Gastrocnemius medialis (tissue), 4 donors: Measurements from ENCODE around the gene RBPJ. TPM values are rescaled to one million over a fixed set of nuclear protein-coding genes. Genes with fewer than 3 reads are reported as not detected.
"Not testable (repeated sequence)": the region's sequence is repeated elsewhere in the genome, so short reads cannot be mapped to it uniquely, and the experiment has no call there.

Source experiments
- ATAC-seq, 2 donors: fragments of 150-250 bp; one replicate each; pipeline ENCODE4 v1.9.1; 2016
- DNase-seq, 2 donors: peaks; one replicate each; pipeline ENCODE4 v3.0.0-alpha.2; 2019
- H3K27ac ChIP-seq, 4 donors: fragments of 200-600 bp; sonication (generic); 1 replicate in 1 of 4; 2 replicates in 3 of 4; pipeline ENCODE4 v1.5.1; 2016 to 2018; ENCODE audit warnings: mild to moderate bottlenecking in 2 of 4, moderate library complexity in 1 of 4
- H3K27me3 ChIP-seq, 3 donors: fragments of 200-600 bp; sonication (generic) in 2 of 3; 1 replicate in 1 of 3; 2 replicates in 2 of 3; pipeline versions ENCODE4 v1.5.1 to v1.6.0; 2016 to 2019; ENCODE audit warnings: mild to moderate bottlenecking in 1 of 3, moderate library complexity in 1 of 3
- H3K36me3 ChIP-seq, 2 donors: fragments of 200-600 bp; sonication (generic) in 1 of 2; one replicate each; pipeline ENCODE4 v1.5.1; 2017 to 2018
- H3K4me1 ChIP-seq, 2 donors: fragments of 200-600 bp; sonication (generic) in 1 of 2; one replicate each; pipeline ENCODE4 v1.5.1; 2016 to 2017; ENCODE audit warnings: mild to moderate bottlenecking in 2 of 2
- H3K4me3 ChIP-seq, 4 donors: fragments of 200-600 bp; sonication (generic) in 3 of 4; 1 replicate in 1 of 4; 2 replicates in 3 of 4; pipeline ENCODE4 v1.5.1; 2016 to 2019; ENCODE audit warnings: mild to moderate bottlenecking in 2 of 4
- H3K9me3 ChIP-seq, 3 donors: fragments of 200-600 bp; sonication (generic) in 2 of 3; 1 replicate in 1 of 3; 2 replicates in 2 of 3; pipeline ENCODE4 v1.5.1; 2016 to 2019
- POLR2A ChIP-seq, 2 donors: fragments of 450-650 bp; IDR thresholded peaks; one replicate each; pipeline ENCODE4 v1.6.1; 2017; ENCODE audit warnings: antibody characterized with exemption in 2 of 2, mild to moderate bottlenecking in 2 of 2, moderate library complexity in 2 of 2
- in situ Hi-C, 4 donors: fragments of 200-750 bp; cut with MboI; loops; one replicate each; pipeline versions ENCODE4 v1.15.0 to v1.8.0; 2017; ENCODE audit warnings: low sequenced_read_pairs in 4 of 4
- intact Hi-C: fragments of 100-400 bp; cut with DNase I; formaldehyde crosslinking; loops from one replicate; pipeline ENCODE4 v1.15.1; 2023; ENCODE audit warnings: low total_unique reads
- total RNA-seq, 4 donors: library from RNA; depleted of rRNA; stranded (reverse); fragments of >200 nt; gene quantifications; one replicate each; pipeline versions ENCODE4 v1.1.0 to v1.2.3, GENCODE V29; 2016
- TF ChIP-seq, protein P1 (sequence below), 5 experiments: fragments of 450-650 bp in 3 of 5; fragments of 200-600 bp in 2 of 5; sonication (generic) in 2 of 5; IDR thresholded peaks in 4 of 5; conservative IDR thresholded peaks in 1 of 5; 1 replicate in 4 of 5; 2 replicates in 1 of 5; pipeline ENCODE4 v1.5.1; 2016 to 2019; ENCODE audit warnings: antibody characterized with exemption in 5 of 5, mild to moderate bottlenecking in 3 of 5, moderate library complexity in 3 of 5

RBPJ gene
- total RNA-seq, 4 donors from 2014 or later, result 22.8 to 73.3 (median 37.1) TPM

- Histone ChIP-seq H3K4me1 (no peaks in the 10 kb centered on the region), H3K27ac (no peak overlapping the region), H3K27me3 (no peaks in the 10 kb centered on the region), H3K36me3 (peaks cover 0 to 4% of the 10 kb centered on the region in 2 donors), H3K4me3 (no peak overlapping the region), H3K9me3 (no peaks in the 10 kb centered on the region)
- DNase-seq, result no peak
- no peak for ATAC-seq
- in situ Hi-C loops (loop anchor here in 1 of 4 donors (10.0 kb wide), 1 partner anchor 62 kb away; no protein-coding TSS in a partner anchor), intact Hi-C loops (no loop called here)
- no peak for TF ChIP-seq POLR2A (IDR thresholded peaks at IDR 0.05)
- TF ChIP-seq, protein P1, sequence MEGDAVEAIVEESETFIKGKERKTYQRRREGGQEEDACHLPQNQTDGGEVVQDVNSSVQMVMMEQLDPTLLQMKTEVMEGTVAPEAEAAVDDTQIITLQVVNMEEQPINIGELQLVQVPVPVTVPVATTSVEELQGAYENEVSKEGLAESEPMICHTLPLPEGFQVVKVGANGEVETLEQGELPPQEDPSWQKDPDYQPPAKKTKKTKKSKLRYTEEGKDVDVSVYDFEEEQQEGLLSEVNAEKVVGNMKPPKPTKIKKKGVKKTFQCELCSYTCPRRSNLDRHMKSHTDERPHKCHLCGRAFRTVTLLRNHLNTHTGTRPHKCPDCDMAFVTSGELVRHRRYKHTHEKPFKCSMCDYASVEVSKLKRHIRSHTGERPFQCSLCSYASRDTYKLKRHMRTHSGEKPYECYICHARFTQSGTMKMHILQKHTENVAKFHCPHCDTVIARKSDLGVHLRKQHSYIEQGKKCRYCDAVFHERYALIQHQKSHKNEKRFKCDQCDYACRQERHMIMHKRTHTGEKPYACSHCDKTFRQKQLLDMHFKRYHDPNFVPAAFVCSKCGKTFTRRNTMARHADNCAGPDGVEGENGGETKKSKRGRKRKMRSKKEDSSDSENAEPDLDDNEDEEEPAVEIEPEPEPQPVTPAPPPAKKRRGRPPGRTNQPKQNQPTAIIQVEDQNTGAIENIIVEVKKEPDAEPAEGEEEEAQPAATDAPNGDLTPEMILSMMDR (IDR thresholded peaks at IDR 0.05 in 4 of 5, conservative IDR thresholded peaks at IDR 0.05 in 1 of 5), result no peak
Measured at GRCh38 chr4:26397086-26397485, 76.3 kb downstream of the RBPJ start.

- Histone ChIP-seq H3K4me3 (no peak overlapping the region), H3K36me3 (no peaks in the 10 kb centered on the region), H3K27ac (no peak overlapping the region), H3K9me3 (no peaks in the 10 kb centered on the region), H3K4me1 (peaks cover 8 to 12% of the 10 kb centered on the region in 2 donors), H3K27me3 (no peaks in the 10 kb centered on the region)
- no peak for DNase-seq
- in situ Hi-C loops, result loop anchor here (10.0 to 25.0 kb wide), 5 partner anchors 65 to 488 kb away; partner anchors contain the start of gene SMIM20 (in 1 of the 4)
- no peak for ATAC-seq
- TF ChIP-seq, protein P1 (IDR thresholded peaks at IDR 0.05 in 4 of 5, conservative IDR thresholded peaks at IDR 0.05 in 1 of 5), result no peak
- TF ChIP-seq POLR2A (IDR thresholded peaks at IDR 0.05), result no peak
- intact Hi-C loops, result no loop called here
Measured at GRCh38 chr4:26400132-26400531, 79.3 kb downstream of the RBPJ start.

GRCh38 chr4:26402017-26402416 lies 81.2 kb downstream of the RBPJ start:
- intact Hi-C loops (loop anchor here (2.0 kb wide), 1 partner anchor 317 kb away; no protein-coding TSS in a partner anchor), in situ Hi-C loops (loop anchor here (10.0 to 25.0 kb wide), 5 partner anchors 67 to 490 kb away; partner anchors contain the start of gene SMIM20 (in 1 of the 4))
- not testable (repeated sequence) for H3K27me3 ChIP-seq, DNase-seq, H3K4me3 ChIP-seq, ATAC-seq, H3K9me3 ChIP-seq, H3K27ac ChIP-seq
- H3K36me3 ChIP-seq, result peaks cover 0 to 14% of the 10 kb centered on the region in 2 donors
- peaks cover 9 to 12% of the 10 kb centered on the region in 2 donors for H3K4me1 ChIP-seq

DNA sequence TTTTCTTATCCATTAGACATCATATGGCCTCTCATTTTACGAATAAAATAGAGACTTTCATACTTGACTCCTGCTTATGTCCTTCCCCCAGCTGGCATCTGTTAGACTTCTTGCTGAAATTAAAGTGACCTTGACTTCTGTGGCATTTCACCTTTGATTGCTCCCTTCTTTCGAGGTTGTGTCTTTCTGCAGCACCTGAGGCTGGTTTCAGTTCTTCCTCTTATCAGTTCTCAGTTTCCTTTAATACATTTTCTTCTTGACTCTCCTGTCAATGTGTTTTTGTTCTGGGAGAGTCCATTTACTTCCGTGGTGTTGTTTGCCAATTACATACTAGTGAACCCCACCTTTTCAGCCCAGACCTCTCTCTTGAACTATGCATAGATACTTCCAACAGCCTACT lies 81.6 kb downstream of the RBPJ start:
- Histone ChIP-seq H3K27ac (no peak overlapping the region), H3K9me3 (no peaks in the 10 kb centered on the region), H3K4me3 (no peak overlapping the region), H3K27me3 (no peaks in the 10 kb centered on the region), H3K4me1 (peaks cover 9 to 12% of the 10 kb centered on the region in 2 donors), H3K36me3 (peaks cover 0 to 15% of the 10 kb centered on the region in 2 donors)
- in situ Hi-C loops, result loop anchor here (10.0 to 25.0 kb wide), 5 partner anchors 68 to 490 kb away; partner anchors contain the start of gene SMIM20 (in 1 of the 4)
- ATAC-seq, result no peak
- TF ChIP-seq POLR2A (IDR thresholded peaks at IDR 0.05), result no peak
- TF ChIP-seq, protein P1 (IDR thresholded peaks at IDR 0.05 in 4 of 5, conservative IDR thresholded peaks at IDR 0.05 in 1 of 5), result no peak
- DNase-seq, result no peak
- intact Hi-C loops, result loop anchor here (2.0 kb wide), 1 partner anchor 318 kb away; no protein-coding TSS in a partner anchor

DNA sequence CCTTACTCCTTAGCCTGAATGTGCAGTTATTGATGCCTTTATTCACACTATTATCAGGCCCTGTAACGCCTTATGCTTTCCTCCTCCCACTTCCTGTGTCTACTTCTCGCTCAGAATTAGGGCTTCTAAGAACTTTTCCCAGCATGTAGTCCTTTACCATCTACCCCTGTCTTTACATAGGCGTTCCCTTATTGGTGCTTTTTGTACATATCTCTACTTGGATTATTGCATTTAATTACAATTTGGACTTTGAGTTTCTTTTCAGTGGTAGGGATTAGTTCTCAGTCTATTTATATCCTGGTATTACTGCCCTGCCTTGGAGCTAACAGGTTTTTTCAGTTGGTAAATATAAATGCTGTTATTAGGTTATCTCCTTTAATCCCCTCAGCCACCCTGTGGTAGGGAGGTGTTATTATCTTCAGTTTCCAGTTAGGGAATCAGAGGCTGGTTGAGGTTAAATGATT lies 84.0 kb downstream of the RBPJ start:
- intact Hi-C loops (no loop called here), in situ Hi-C loops (loop anchor here (5.0 to 25.0 kb wide), 7 partner anchors 70 to 492 kb away; partner anchors contain the start of genes RBPJ (in 1 of the 4) and SMIM20 (in 1 of the 4))
- peaks cover 9 to 12% of the 10 kb centered on the region in 2 donors for H3K4me1 ChIP-seq
- no peaks in the 10 kb centered on the region for H3K27me3 ChIP-seq
- H3K9me3 ChIP-seq, result no peaks in the 10 kb centered on the region
- ATAC-seq (no peak), DNase-seq (no peak)
- H3K36me3 ChIP-seq, result peaks cover 0 to 15% of the 10 kb centered on the region in 2 donors
- H3K4me3 ChIP-seq, result no peak overlapping the region
- no peak overlapping the region for H3K27ac ChIP-seq
- TF ChIP-seq, protein P1 (IDR thresholded peaks at IDR 0.05 in 4 of 5, conservative IDR thresholded peaks at IDR 0.05 in 1 of 5), result no peak
- no peak for TF ChIP-seq POLR2A (IDR thresholded peaks at IDR 0.05)
